Gastroesophageal sphincter (tissue), 3 donors: ENCODE data around the gene STRBP.

Experiments
- CTCF ChIP-seq, 4 experiments: fragments of 200-600 bp in 2 of 4; fragments of 450-650 bp in 2 of 4; sonication (generic) in 1 of 4; IDR thresholded peaks; one replicate each; pipeline ENCODE4 v1.5.1; 2017 to 2019; ENCODE audit warnings: antibody characterized with exemption in 4 of 4, mild to moderate bottlenecking in 2 of 4, moderate library complexity in 2 of 4
- POLR2AphosphoS5 ChIP-seq: sonication (generic); formaldehyde crosslinking; IDR thresholded peaks from one replicate; pipeline ENCODE4 v1.6.1; 2017; ENCODE audit warnings: antibody characterized with exemption

- TF ChIP-seq CTCF (IDR thresholded peaks at IDR 0.05) = no peak
- TF ChIP-seq POLR2AphosphoS5 = no peak
Observed at GRCh38 chr9:123138163-123138562, 130.2 kb downstream of the STRBP start.
